HG03520 (cell line): ENCODE results near the gene ATG4D.
"Not testable (repeated sequence)": the region's sequence is repeated elsewhere in the genome, so short reads cannot be mapped to it uniquely, and the experiment has no call there.

Source experiments
- ATAC-seq: cut with Tn5 transposase; IDR thresholded peaks from one replicate; pipeline ENCODE4 v1.9.1; 2021; ENCODE audit warnings: mild to moderate bottlenecking, moderate library complexity; ENCODE audit not compliant: unreplicated experiment

Gene ATG4D

GRCh38 chr19:10573793-10574192 is 30.1 kb downstream of the ATG4D start:
- not testable (repeated sequence) for ATAC-seq

GRCh38 chr19:10574462-10574861 is 30.8 kb downstream of the ATG4D start:
- ATAC-seq = no peak

GRCh38 chr19:10575011-10575716 is 31.5 kb downstream of the ATG4D start:
- ATAC-seq = no peak

GRCh38 chr19:10577951-10578350 is 34.2 kb downstream of the ATG4D start:
- ATAC-seq = no peak

- ATAC-seq = no peak
These were observed 37.4 kb downstream of the ATG4D start for GRCh38 chr19:10580979-10581631.

- no peak for ATAC-seq
These were observed 38.4 kb downstream of the ATG4D start for GRCh38 chr19:10582091-10582490.

- ATAC-seq = no peak
These were observed 39.5 kb downstream of the ATG4D start for GRCh38 chr19:10583036-10583776.

- ATAC-seq = no peak
These were observed 42.7 kb downstream of the ATG4D start for GRCh38 chr19:10586396-10586795.

GRCh38 chr19:10587022-10587838 is 43.5 kb downstream of the ATG4D start, which contains the start of gene AP1M2:
TSS of gene AP1M2 (minus strand) at chr19:10587312. CDS start at chr19:10587231, 81 bp downstream.
- no peak for ATAC-seq

- no peak for ATAC-seq
These were observed 44.1 kb downstream of the ATG4D start for GRCh38 chr19:10587839-10588150.

GRCh38 chr19:10593148-10593547 is 49.4 kb downstream of the ATG4D start:
- ATAC-seq = no peak

- no peak for ATAC-seq
These were observed 50.3 kb downstream of the ATG4D start for GRCh38 chr19:10593820-10594637.

- no peak for ATAC-seq
These were observed 56.4 kb downstream of the ATG4D start for GRCh38 chr19:10600149-10600548.

GRCh38 chr19:10601999-10602329 is 58.3 kb downstream of the ATG4D start:
- no peak for ATAC-seq

- no peak for ATAC-seq
These were observed 58.8 kb downstream of the ATG4D start for GRCh38 chr19:10602330-10603083.
